NCI-H460 (cell line): ENCODE results near the gene PPM1L. TPM values are rescaled to one million over a fixed set of nuclear protein-coding genes. Genes with fewer than 3 reads are reported as not detected.
"Not testable (repeated sequence)": the region's sequence is repeated elsewhere in the genome, so short reads cannot be mapped to it uniquely, and the experiment has no call there.

Experiments used
- DNase-seq: peaks from one replicate; pipeline ENCODE4 v3.0.0-alpha.2; 2016; ENCODE audit warnings: low read depth; ENCODE audit errors: extremely low read depth
- polyA plus RNA-seq: library from polyadenylated mRNA; depleted of rRNA; stranded (reverse); fragments of >200 nt; gene quantifications from 2 replicates; pipeline ENCODE4 v1.2.3, GENCODE V29; 2014; cell fraction: nucleus; rRNA removed
- total RNA-seq: library from RNA; depleted of rRNA; stranded (reverse); fragments of >200 nt; shearing (Covaris generic); gene quantifications from 2 replicates; pipeline ENCODE4 v1.2.3, GENCODE V29; 2014; rRNA removed

PPM1L gene
- 0.32 and 0.79 TPM in 2 replicates for total RNA-seq
- 0.16 and 0.50 TPM in 2 replicates for polyA plus RNA-seq

DNA sequence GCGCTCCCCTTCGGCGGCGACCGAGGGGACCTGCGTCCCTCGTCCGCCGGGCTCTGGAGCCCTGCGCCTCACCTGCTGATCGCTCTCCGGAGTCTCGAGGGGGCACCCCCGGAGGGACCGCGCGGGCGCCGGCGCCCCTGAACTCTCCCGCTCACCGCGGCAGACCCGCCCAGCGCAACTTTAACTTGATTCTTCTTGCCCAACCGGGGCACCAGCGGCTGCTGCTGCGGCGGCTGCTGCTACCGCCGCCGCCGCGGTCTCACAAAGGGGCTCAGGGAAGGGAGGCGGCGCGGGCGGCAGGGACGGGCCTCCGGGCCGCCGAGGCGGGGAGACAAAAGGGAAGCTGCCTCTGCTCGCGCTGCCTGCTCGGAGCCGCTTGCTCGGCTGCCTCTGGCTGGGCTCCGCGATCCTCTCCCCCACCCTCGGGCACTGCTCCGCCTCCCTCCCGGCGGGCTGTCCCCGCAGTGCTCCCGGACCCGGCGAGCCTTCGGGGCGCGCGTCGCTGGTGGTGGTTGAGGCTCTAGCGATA lies at the start of gene PPM1L:
PPM1L (plus strand) TSS at position 456 of the 529 bp plus-strand sequence.
- DNase-seq, result peak; percentile 2

- DNase-seq, result peak; percentile 32
Observed at GRCh38 chr3:160707187-160707794, 48.7 kb upstream of the PPM1L start.

DNA sequence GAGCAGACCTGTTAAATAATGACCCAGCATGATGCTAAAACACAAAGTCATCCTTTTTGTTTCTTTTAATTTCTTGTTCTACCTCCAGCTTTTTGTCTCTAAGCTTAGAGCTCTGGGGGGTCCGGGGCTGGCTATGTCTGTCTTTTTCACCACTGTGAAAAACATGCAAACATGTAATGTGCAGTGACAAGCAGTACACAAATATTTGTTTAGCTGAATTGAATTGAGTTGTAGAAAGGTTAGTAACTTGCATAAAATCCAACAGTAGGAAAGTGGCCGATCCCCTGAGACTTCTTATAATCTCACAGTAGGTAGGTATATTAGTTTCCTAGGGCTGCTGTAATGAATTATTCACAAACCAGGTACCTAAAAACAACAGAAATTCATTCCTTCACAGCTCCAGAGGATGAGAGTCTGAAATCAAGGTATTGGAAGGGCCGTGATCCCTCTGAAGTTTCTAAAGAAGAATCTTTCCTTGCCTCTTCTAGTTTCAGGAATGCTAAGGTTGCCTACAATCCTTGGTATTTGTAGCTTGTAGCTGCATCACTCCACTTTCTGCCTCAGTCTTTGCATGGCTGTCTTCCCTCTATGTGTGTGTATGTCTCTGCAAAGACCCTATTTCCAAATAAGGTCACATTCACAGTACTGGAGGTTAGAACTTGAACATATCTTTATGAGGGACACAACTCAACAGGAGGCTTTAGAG lies 46.4 kb upstream of the PPM1L start:
- DNase-seq, result no peak

DNA sequence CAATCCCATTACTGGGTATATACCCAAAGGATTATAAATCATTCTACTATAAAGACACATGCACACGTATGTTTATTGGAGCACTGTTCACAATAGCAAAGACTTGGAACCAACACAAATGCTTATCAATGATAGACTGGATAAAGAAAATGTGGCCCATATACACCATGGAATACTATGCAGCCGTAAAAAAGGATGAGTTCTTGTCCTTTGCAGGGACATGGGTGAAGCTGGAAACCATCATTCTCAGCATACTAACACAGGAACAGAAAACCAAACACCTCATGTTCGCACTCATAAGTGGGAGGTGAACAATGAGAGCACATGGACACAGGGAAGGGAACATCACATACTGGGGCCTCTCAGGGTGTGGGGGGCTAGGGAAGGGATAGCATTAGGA lies 42.9 kb upstream of the PPM1L start:
- DNase-seq, result not testable (repeated sequence)

GRCh38 chr3:160719710-160720109 lies 36.3 kb upstream of the PPM1L start:
- no peak for DNase-seq

DNA sequence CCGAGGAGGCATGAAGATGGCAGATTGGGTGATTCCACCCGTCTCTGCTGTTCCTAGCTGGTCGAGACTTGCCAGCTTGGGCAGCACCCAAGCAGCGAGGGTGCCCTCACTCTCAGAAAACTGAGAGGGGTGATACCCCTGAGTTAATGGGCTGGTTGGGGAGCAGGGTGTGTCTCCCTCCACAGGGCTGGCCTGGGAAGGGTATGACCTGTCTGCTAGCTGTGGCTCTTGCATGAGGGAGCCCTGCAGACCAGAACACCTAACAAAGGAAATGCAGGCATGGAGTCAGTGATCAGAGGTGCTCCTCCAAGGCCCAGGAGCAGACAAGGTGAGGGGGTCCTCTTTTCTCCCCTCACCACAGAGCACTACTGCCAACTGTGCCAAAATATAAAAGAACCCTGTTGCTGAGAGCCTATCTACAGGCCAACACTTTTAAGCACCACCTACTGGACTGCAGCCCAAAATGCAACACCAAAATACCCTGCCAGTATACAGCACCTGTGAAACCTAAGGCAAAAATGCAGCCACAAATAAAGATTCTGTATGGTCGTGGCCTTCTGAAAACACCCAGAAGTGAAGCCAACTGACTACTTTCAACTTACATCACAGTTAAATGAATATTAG lies 35.8 kb upstream of the PPM1L start:
- no peak for DNase-seq

DNA sequence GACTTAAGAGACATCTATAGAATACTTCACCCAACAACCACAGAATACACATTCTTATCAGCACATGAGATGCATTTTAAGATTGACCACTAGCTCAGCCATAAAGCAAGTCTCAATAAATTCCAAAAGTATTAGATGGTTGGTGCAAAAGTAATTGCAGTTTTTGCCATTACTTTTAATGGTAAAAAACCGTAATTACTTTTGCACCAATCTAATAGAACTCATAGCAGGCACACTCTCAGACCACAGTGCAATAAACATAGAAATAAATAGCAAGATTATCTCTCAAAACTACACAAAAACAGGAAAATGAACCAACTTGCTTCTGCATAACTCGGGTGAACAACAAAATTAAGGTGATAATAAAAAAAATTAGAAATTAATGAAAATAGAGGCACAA lies 33.7 kb upstream of the PPM1L start:
- no peak for DNase-seq

GRCh38 chr3:160725338-160725737 lies 30.7 kb upstream of the PPM1L start:
- no peak for DNase-seq

- no peak for DNase-seq
Observed at GRCh38 chr3:160735826-160736225, 20.2 kb upstream of the PPM1L start.

GRCh38 chr3:160738048-160738447 lies 18.0 kb upstream of the PPM1L start:
- DNase-seq, result no peak

DNA sequence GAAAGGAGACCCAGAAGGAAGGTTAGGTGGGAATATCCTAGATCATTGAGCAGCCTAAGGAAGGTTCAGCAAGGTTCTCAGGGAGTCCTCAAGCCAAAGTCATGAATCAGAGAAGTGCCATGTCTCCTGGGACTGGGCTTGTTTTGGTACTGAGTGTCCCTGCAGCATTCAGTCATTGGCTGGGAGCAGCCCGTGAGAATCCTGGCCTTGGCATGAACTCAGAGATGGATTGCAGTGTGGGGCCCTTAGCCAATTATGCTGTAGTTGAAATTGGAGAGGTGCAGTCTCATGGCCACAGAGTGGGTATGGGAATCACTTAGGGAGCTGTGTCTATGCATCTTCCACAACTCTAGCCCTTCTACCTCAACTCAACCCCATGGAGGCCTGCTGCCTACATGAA lies 17.0 kb upstream of the PPM1L start:
- no peak for DNase-seq

GRCh38 chr3:160746976-160747375 lies 9.1 kb upstream of the PPM1L start:
- no peak for DNase-seq

- DNase-seq, result no peak
Observed at GRCh38 chr3:160747422-160747821, 8.6 kb upstream of the PPM1L start.

DNA sequence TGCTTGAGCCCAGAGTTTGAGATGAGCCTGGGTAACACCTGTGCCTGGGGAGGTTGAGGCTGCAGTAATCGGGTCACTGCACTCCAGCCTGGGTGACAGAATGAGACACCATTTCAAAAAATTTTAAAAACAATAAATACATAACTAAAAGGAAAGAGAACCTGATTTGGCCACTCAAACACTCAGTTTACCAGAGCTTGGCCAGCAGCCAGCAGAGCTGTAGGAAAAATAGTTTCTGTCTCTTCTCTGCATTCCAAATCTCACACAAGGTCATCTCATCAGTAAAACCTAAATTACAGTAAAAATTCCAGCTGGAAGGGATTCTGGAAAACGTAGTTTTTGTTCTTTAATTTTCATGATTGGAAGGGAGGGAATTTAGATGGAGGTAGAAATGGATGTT lies 7.8 kb upstream of the PPM1L start:
- no peak for DNase-seq

DNA sequence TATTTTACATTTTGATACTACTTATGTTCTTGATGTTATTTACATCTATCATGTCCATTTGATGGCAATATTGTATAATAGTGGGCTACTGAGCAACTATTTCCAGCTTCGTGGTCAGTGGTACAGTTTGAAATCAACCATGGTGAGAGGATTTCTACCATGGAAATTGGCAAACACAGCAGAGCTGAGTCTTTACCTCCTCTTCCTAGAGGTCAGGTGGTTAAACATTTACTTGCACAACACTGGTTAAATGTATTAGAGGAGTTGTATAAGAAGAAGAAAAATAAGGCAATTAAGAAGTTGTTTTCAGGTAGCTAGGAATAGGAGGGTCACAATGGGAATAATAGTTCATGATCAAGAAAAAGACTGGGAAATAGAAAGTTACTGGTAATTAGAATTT lies 7.2 kb upstream of the PPM1L start:
- no peak for DNase-seq

DNA sequence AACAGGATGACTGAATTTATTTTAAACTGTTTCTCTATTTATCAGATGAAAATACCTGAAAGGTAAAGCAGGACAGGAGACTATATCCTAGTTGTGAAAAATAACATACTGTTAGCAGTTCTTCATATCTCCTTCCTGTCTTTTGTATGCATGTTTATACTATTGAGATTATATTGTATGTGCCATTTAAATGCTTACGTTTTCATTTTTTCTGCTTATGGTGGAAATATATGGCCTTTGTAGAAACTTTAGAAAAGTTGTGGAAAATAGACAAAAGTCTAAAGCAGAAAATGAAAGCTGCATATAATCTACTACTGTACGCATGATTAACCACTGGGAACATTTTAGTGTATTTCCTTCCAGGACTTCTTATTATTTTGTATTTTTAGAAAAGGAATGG lies 2.1 kb upstream of the PPM1L start:
- DNase-seq, result no peak

DNA sequence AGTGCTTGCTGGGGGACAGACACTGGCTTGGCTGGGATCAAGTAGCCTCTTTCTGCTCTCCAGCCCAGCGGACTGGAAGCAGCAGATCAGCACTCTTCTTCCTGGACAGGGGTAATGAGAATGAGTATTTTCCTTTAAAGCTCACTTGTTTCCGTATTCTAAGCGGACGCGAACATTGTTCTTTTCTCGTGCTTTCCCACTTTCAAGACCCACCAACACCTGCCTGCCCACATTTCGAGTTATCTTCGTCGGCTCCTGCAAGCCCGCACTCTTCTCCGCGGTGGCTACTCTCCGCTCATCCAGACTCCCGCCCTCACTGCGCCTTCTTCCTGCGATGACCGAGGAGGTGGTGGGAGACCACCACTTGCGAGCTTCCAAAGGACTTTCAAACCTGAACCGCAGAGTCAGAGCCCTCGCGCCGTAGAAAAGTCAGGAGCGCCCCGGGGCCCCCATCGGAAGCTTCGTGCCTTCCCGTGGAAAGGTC lies 1.6 kb upstream of the PPM1L start:
- no peak for DNase-seq

GRCh38 chr3:160754855-160755747 lies 930 bp upstream of the PPM1L start:
- DNase-seq, result peak; percentile 73

DNA sequence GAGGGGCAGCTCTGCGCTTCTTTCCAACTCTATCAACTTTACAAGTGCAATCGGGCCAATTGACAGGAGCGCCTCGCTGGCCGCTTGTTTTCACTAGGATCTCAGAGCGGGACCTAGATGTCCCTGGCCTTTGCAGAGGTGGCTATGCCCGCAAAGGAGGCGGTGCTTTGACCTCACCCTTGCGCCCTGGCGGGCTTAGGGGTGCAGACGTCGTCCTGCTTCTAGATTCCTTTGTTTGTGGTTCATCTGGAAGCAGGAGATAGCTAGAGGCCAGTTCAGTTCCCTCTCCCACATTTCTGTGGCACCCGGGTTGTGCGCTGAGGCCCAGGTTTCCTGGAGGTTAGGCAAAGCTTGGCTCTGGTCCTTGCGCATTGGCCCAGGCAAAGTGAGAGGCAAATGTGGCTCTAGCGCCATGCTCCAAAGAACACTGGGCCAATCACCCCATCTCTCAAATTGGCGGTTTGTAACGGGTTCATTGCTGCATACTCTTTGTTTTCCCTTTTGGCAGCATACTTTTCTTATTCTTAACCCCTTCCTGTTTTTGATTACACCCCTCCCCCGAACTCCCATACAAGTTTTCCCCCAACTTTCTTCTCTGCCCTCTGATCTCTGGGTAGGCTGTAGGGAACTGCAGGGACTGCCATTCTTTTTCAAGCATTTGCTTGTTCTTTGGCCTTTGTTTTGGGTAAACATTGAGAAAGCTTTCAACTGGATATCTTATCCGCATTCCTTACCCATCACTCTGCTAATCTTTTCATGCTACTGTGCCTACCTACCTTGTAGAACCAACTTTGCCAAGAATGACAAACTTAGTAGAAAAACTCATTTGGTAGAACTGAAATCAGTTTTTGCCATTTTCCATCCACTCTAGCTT lies 1.4 kb downstream of the PPM1L start:
- no peak for DNase-seq
